K562 (cell line): ENCODE measurements around the gene TENT4B. TPM values are rescaled to one million over a fixed set of nuclear protein-coding genes. Genes with fewer than 3 reads are reported as not detected.

Experiments
- CHD4 ChIP-seq: fragments of 200-600 bp; sonication (generic); IDR thresholded peaks from 3 replicates; pipeline ENCODE4 v1.6.1; 2012; ENCODE audit warnings: low read depth, mild to moderate bottlenecking, mixed read lengths, low read length, inconsistent platforms; ENCODE audit not compliant: insufficient read depth, insufficient replicate concordance, poor library complexity, severe bottlenecking
- E2F1 ChIP-seq: sonication (generic); formaldehyde crosslinking; IDR thresholded peaks from 2 replicates; pipeline ENCODE4 v1.8.1; 2023; ENCODE audit warnings: mild to moderate bottlenecking, missing genetic modification reagents, moderate library complexity
- GTF2E2 ChIP-seq: fragments of 200-800 bp; sonication (Bioruptor generic); IDR thresholded peaks from 2 replicates; pipeline ENCODE4 v1.6.1; 2016; ENCODE audit warnings: missing genetic modification characterization, missing compliant biosample characterization
- HCFC1 ChIP-seq: IDR thresholded peaks from 2 replicates; pipeline ENCODE4 v1.6.1; 2012; ENCODE audit warnings: low read depth, low read length, improper control_type of control experiment
- NFIC ChIP-seq: fragments of 450-650 bp; IDR thresholded peaks from 2 replicates; pipeline ENCODE4 v1.6.1; 2017; ENCODE audit warnings: mild to moderate bottlenecking, inconsistent platforms
- SMC3 ChIP-seq: conservative IDR thresholded peaks from 2 replicates; pipeline ENCODE4 v1.6.1; 2011; ENCODE audit warnings: low read depth, low read length, improper control_type of control experiment; ENCODE audit not compliant: insufficient read depth
- SRF ChIP-seq, 2 experiments: fragments of 250-450, 450-650 bp in 1 of 2; sonication (Bioruptor Pico) in 1 of 2; sonication (generic) in 1 of 2; formaldehyde crosslinking; IDR thresholded peaks; 2 replicates each; pipeline versions ENCODE4 v1.5.0 to v1.5.1; 2020 to 2022; ENCODE audit warnings: mild to moderate bottlenecking in 1 of 2, missing genetic modification reagents in 1 of 2
- YBX1 ChIP-seq: fragments of 450-650 bp; IDR thresholded peaks from 2 replicates; pipeline ENCODE4 v1.7.1; 2016; ENCODE audit warnings: mild to moderate bottlenecking
- ZBTB2 ChIP-seq: fragments of 450-650 bp; IDR thresholded peaks from 2 replicates; pipeline ENCODE4 v1.6.1; 2016; ENCODE audit warnings: antibody characterized with exemption
- ZC3H8 ChIP-seq: fragments of 450-650 bp; IDR thresholded peaks from 2 replicates; pipeline ENCODE4 v1.6.1; 2017
- ZNF699 ChIP-seq: fragments of 250-450 bp; sonication (Bioruptor Pico); IDR thresholded peaks from 2 replicates; pipeline ENCODE4 v1.8.0; 2021; ENCODE audit warnings: mild to moderate bottlenecking, moderate library complexity; ENCODE audit not compliant: insufficient replicate concordance
- ZNF778 ChIP-seq: fragments of 450-650 bp; formaldehyde crosslinking; IDR thresholded peaks from 2 replicates; pipeline ENCODE4 v1.4.0; 2020; ENCODE audit warnings: mild to moderate bottlenecking, moderate library complexity
- polyA plus RNA-seq, 8 experiments: library from polyadenylated mRNA; depleted of rRNA in 4 of 8; stranded (reverse) in 5 of 8; unstranded in 3 of 8; fragments of >200 nt; fragmentation: Nextera tagmentation in 2 of 8; fragmentation: Illumina TruSeq in 1 of 8; extraction: Ambion mirVana in 2 of 8; extraction: Trizol in 1 of 8; gene quantifications; 2 replicates each; pipeline versions ENCODE4 v1.2.1 to v1.2.3, GENCODE V29; 2011 to 2014; ENCODE audit warnings: inconsistent platforms in 1 of 8, missing spikeins in 1 of 8
- total RNA-seq, 7 experiments: library from RNA; depleted of rRNA in 6 of 7; stranded (reverse); fragments of >200 nt in 6 of 7; fragmentation: Illumina TruSeq in 2 of 7; extraction: Trizol in 2 of 7; gene quantifications; 2 replicates each; pipeline versions ENCODE4 v1.2.1 to v1.2.3, GENCODE V29; 2011 to 2021; ENCODE audit warnings: low replicate concordance in 1 of 7
- TF ChIP-seq, protein P1 (sequence below), 2 experiments: fragments of 450-650 bp; formaldehyde crosslinking in 1 of 2; IDR thresholded peaks; 2 replicates each; pipeline versions ENCODE4 v1.4.0 to v1.6.1; 2014 to 2020; ENCODE audit warnings: mild to moderate bottlenecking in 2 of 2, borderline replicate concordance in 1 of 2, low read depth in 1 of 2
- TF ChIP-seq, protein P2 (sequence below), 2 experiments: IDR thresholded peaks; 2 replicates each; pipeline ENCODE4 v1.6.1; 2011; ENCODE audit warnings: borderline replicate concordance in 1 of 2, control low read depth in 1 of 2, low read depth in 1 of 2, low read length in 1 of 2, mild to moderate bottlenecking in 1 of 2, mixed read lengths in 1 of 2, moderate library complexity in 1 of 2; ENCODE audit not compliant: insufficient read depth in 1 of 2, insufficient read length in 1 of 2, poor library complexity in 1 of 2, severe bottlenecking in 1 of 2; ENCODE audit errors: extremely low read depth in 1 of 2

TENT4B gene
- total and polyA plus RNA-seq, 9 of the 15 experiments (the other 6 are each of a cell fraction or from before 2014, with no cell fraction given): 5.2 to 8.4 (median 7.0) TPM

DNA sequence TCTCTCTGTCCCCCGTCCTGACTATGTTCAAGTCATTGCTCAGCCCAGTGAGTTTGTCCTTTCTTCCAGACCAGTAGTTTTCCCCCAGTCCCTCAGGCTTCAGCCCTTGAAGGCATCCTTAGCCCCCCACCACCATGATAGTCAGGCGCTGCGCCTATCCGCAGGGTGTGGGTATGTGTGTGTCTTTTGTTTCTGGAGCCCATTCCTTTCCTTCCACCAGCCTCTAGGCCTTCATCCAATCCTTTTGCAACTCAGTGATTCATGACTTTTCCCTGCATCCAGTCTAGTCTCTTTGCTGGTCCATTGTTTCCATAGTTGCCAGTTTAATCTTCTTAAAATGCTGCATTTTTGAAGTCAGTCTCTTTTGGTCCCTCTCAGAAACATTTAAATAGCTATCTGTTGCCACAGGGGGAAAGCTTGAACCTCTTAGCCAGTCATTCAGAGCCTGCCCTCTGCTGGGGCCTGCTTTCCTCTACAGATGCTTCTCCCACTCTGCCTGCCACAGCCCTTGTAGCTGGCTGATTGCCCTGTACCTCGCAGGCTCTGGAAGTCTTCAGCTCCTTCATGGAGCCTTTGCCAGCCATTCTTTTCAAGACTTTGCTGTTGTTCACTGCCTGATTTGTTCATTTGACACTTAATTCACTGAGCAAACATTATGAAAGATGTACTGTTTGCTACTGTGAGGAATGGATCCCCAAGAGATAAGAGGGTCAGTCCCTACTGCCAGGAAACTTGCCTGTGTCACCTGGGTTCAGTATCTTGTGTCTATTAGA lies 57.3 kb downstream of the TENT4B start (continued):
- TF ChIP-seq, protein P1, sequence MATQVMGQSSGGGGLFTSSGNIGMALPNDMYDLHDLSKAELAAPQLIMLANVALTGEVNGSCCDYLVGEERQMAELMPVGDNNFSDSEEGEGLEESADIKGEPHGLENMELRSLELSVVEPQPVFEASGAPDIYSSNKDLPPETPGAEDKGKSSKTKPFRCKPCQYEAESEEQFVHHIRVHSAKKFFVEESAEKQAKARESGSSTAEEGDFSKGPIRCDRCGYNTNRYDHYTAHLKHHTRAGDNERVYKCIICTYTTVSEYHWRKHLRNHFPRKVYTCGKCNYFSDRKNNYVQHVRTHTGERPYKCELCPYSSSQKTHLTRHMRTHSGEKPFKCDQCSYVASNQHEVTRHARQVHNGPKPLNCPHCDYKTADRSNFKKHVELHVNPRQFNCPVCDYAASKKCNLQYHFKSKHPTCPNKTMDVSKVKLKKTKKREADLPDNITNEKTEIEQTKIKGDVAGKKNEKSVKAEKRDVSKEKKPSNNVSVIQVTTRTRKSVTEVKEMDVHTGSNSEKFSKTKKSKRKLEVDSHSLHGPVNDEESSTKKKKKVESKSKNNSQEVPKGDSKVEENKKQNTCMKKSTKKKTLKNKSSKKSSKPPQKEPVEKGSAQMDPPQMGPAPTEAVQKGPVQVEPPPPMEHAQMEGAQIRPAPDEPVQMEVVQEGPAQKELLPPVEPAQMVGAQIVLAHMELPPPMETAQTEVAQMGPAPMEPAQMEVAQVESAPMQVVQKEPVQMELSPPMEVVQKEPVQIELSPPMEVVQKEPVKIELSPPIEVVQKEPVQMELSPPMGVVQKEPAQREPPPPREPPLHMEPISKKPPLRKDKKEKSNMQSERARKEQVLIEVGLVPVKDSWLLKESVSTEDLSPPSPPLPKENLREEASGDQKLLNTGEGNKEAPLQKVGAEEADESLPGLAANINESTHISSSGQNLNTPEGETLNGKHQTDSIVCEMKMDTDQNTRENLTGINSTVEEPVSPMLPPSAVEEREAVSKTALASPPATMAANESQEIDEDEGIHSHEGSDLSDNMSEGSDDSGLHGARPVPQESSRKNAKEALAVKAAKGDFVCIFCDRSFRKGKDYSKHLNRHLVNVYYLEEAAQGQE (IDR thresholded peaks at IDR 0.05; ENCODE audit: borderline replicate concordance): peak; percentile 89
- TF ChIP-seq, protein P1 (CRISPR knock-in tag; IDR thresholded peaks at IDR 0.05; ENCODE audit: low read depth): no peak
- TF ChIP-seq E2F1 (CRISPR knock-in tag) (no peak), ZBTB2 (no peak), ZNF699 (CRISPR knock-in tag) (no peak), GTF2E2 (tag) (no peak), HCFC1 (no peak), ZNF778 (CRISPR knock-in tag) (no peak), SRF (CRISPR knock-in tag; IDR thresholded peaks at IDR 0.05) (0 out of 4 replicates have a peak, but pooled peaks of 1 of the 2 experiments have one; percentile 22), ZC3H8 (no peak), CHD4 (no peak), YBX1 (no peak), SMC3 (peak; percentile 77), NFIC (peak; percentile 67)
- TF ChIP-seq, protein P2, sequence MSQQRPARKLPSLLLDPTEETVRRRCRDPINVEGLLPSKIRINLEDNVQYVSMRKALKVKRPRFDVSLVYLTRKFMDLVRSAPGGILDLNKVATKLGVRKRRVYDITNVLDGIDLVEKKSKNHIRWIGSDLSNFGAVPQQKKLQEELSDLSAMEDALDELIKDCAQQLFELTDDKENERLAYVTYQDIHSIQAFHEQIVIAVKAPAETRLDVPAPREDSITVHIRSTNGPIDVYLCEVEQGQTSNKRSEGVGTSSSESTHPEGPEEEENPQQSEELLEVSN (IDR thresholded peaks at IDR 0.05; ENCODE audit: borderline replicate concordance in 1 of 2, extremely low read depth in 1 of 2, insufficient read depth in 1 of 2, insufficient read length in 1 of 2, low read depth in 1 of 2, low read length in 1 of 2, poor library complexity in 1 of 2, severe bottlenecking in 1 of 2): no peak
